Activated CD4-positive, alpha-beta T cell treated with anti-CD3 and anti-CD28 coated beads, Interleukin-2, amount 50 U/mL, for 48 hours (primary cell): ENCODE results near the gene SPRED3.
A peak's percentile ranks its signal among the peaks of the same experiment; 100 is the strongest.
"Not testable (repeated sequence)": the region's sequence is repeated elsewhere in the genome, so short reads cannot be mapped to it uniquely, and the experiment has no call there.

Experiments
- DNase-seq, 2 experiments: peaks; one replicate each; pipeline ENCODE4 v3.0.0-alpha.2; 2020

Gene SPRED3

DNA sequence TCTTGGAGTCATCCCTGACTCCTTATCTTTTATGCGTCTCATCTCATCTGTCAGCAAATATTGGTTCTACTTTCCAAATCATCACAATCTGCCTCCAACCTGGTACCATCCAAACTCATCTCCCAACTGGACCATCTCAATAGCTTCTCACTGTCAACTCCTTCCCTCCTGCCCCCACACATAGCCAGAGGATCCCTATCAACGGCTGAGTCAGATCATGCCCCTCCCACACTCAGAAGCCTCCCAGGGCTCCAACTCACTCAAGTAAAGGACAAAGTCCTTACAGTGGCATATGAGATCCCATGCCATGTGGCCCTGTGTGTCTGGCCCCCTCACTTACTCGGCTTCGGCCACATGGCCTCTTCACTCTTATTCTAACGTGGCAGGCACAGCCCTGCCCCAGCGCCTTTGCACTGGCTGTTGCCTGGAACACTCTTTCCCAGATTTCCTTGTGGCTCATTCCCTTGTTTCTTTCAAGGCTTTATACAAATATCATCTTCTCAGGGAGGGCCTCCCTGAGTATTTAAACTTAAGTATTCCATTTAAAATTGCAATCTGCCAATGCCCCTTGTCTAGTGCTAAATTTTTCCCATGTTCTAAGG, 4.3 kb downstream of the SPRED3 start:
- DNase-seq = peak in 1 of 2 experiments; percentile 41

DNA sequence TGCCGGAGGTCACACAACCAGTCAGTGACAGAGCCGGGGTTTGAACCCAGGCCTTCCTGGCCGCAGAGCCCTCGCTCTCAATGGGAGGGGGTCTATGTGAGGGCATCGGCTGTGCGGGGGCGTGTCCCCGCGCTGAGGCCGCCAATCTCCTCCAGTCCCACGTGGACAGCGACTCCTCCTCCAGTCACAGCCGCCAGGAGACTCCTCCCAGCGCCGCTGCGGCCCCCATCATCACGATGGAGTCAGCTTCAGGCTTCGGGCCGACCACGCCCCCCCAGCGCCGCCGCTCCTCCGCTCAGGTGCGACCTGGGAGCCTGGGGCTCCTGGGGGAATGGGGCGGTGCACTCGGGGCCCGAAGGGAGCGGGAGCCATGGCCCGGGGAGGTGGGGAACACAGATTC, 6.0 kb downstream of the SPRED3 start:
- peak; percentile 83 to 88 for DNase-seq

DNA sequence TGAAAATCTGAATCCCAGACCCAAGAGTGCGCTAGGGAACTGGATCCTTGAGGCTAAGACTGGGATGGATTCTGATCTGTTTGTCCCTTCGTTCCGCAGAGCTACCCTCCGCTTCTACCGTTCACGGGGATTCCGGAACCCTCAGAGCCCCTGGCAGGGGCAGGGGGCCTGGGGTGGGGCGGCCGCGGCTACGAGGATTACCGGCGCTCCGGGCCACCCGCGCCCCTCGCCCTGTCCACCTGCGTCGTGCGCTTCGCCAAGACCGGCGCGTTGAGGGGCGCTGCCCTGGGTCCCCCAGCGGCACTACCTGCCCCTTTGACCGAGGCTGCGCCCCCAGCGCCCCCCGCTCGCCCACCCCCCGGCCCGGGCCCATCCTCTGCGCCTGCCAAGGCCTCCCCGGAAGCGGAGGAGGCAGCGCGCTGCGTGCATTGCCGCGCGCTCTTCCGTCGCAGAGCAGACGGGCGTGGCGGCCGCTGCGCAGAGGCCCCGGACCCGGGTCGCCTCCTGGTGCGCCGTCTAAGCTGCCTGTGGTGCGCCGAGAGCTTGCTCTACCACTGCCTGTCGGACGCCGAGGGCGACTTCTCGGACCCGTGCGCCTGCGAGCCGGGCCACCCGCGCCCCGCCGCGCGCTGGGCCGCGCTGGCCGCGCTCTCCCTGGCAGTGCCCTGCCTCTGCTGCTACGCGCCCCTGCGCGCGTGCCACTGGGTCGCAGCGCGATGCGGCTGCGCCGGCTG, 7.1 kb downstream of the SPRED3 start:
- DNase-seq = peak; percentile 58 to 62

DNA sequence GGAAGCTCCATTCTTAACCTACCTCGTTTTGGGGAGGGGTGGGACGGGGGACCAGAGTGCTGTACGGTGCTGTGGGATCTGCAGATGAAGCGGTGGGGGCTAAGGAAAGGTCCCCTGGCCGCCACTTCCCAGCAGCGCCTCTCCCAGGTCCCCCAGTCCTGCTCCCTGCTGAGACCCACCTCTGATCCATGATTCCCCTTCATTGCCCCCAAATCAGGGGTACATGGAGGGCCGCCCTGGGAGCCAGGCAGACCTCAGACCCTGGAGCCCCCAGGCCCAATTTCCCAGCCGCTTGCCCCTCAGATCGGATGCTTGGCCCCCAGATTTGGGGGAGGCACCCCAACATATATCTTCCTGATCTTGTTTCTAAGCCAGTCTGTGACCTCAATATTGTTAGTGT, 10.6 kb downstream of the SPRED3 start:
- DNase-seq = no peak

DNA sequence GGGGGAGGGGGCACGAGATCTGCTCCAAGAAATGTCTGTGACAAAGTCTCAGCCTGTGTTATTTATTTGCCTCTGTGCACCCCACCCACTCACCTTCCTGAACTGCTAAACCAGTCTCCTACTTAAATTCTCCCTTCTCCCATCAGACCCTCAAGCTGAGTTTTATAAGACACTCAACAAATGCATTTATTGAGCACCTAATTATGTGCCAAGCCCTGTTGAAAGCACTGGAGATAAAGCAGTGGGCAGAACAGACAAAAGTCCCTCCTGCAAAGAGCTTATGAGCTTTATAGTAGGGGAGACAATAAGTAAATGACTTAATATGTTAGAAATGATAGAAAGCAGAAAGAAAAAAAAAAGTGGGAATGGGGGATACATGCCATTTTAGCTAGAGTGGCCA, 11.0 kb downstream of the SPRED3 start:
- no peak for DNase-seq

DNA sequence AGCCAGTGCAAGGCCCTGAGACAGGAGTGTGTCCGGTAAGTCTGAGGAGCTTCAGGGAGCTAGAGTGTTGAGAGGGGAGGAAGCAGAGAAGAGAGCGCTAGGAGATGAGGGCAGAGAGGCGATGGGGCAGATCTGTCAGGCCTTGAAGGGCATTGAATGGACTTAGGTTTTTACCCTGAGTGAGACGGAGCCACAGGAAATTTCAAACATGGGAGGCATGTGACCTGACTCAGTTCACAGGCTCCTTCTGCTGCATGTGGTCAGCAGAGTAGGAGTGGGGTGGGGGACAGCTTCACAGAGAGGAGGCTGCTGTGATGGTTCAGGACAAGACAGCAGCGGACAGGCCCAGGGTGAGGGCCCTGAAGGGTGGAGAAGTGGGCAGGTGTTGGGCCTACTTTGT, 11.9 kb downstream of the SPRED3 start:
- no peak for DNase-seq

DNA sequence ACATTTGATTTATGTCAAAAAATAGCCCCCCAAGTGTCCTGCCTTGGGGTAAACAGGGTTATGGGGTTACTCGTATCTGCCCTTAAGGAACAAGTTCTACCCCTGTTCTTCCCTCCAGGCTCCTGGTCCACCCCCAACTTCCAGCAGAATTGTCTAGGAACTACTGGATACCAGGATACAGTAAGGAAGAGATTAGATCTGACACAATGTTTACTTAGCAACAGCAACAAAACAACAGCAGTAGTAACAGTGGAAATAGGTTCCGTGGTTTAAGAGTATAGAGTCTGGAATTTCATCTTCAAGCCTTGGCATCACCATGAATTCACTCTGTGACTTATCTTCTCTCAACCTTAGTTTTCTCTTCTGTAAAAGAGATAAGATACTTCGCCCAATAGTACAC, 12.7 kb downstream of the SPRED3 start:
- no peak for DNase-seq

DNA sequence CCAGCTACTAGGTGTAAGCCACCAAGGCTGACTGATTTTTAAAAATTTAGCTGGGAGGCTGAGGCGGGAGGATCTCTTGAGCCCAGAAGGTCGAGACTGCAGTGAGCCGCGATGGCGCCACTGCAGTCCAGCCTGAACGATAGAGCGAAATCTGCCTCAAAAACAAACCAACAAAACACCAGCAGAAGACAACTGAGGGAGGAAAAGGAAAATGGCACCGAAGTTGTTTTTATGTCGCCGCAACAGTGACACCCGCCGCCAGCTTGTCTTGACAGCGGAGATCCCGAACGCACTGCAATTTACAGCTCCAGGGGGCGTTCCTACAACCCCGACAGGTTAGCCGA, 14.1 kb downstream of the SPRED3 start:
- DNase-seq = no peak

DNA sequence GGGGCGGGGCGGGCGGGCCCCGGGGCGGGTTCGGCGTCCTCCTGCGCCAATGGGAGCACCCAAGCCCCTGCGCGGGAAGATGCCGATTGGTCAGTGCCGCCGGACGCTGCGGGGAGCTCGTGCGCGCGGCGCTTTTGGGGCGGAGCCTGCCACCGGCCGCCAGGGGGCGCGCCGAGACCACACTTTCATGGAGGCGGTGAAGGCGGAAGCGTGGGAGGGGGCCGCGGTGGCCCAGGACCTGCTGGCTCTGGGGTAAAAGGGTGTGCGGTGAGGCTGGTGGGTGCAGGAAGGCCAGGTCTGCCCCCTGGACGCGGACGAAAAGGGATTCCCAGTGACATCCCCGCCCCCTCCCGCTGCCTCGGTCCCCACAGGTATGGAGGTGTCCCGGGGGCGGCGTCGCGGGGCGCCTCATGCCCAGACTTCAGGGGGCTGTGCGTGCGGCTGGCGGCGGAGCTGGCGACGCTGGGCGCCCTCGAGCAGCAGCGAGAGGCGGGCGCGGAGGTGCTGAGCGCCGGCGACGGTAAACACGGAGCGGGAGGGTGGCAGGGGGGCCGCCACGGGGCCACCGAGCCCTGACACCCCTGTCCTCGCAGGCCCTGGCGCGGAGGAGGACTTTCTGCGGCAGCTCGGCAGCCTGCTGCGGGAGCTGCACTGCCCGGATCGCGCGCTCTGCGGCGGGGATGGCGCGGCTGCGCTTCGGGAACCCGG, 14.6 kb downstream of the SPRED3 start, which contains the start of gene FAM98C:
Gene FAM98C (plus strand): TSS at position 127 of the 708 bp plus-strand sequence. CDS start 61 bp downstream, at position 188.
- peak; percentile 97 for DNase-seq

DNA sequence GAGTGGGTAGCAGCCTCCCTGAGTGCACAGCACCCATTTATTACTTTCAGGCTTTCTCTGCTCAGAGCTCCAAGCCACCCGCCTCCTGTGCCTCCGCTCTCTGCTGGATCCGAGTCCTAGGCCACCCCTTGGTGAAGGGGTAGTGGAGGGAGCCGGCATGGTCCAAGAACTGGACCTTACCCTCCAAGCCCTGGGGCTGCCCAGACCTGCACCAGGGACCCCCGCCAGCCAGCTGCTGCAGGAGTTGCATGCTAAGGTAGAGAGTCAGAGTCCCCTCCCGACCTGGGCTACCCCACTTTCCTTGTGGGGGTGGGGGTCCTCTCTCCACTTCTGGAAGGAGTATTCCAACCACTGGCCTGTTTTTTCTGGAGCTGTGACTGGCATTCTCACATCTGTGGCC, 16.4 kb downstream of the SPRED3 start:
- DNase-seq = no peak

DNA sequence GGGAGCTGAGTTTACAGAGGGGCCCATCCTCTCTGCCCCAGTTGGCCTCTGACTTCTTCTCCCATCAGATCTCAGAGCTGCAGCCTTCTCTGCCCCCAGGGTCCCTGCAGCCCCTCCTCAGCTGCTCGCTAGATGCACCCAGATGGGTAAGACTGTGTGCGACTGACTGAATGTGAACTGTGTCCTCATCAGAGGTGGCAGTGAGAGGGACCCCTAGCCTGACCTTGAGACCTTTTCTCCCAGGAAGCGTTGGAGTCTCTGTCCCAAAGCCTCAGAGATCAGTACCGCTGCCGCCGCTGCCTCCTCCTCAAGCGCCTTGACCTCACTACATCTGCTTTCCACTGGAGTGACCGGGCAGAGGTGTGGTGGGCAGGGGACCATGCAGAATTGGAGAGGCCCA, 16.8 kb downstream of the SPRED3 start:
- DNase-seq = no peak

DNA sequence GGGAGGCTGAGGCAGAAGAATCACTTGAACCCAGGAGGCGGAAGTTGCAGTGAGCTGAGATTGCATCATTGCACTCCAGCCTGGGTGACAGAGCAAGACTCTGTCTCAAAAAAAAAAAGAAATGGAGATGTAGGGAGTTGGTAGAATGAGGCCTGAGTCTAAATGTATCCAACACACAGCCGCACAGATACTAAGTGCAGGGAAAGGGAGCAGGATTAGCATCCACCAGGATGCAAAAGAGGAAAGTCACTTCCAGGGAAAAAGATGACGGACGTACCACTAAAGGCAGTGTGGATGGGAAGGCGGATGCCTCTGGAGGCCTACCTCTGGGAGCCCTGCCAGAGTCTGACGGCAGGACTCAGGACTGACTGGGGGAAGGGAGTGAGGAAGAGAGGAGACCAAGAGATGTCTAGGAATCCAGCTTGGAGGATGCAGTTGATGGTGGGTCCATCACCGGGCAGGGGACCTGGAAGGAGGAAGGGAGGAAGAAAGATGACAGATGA, 21.2 kb downstream of the SPRED3 start:
- no peak for DNase-seq

DNA sequence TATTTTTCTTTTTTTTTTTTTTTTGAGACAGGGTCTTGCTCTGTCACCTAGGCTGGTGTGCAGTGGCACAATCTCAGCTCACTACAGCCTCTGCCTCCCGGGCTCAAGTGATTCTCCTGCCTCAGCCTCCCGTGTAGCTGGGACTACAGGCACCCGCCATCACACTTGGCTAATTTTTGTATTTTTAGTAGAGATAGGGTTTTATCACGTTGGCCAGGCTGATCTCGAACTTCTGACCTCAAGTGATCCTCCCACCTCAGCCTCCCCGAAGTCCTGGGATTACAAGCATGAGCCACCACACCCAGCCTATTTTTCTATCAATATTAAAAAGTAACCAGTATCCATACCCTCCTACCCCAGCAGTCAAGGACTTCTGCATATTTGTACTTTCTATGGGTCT, 21.9 kb downstream of the SPRED3 start:
- not testable (repeated sequence) for DNase-seq

DNA sequence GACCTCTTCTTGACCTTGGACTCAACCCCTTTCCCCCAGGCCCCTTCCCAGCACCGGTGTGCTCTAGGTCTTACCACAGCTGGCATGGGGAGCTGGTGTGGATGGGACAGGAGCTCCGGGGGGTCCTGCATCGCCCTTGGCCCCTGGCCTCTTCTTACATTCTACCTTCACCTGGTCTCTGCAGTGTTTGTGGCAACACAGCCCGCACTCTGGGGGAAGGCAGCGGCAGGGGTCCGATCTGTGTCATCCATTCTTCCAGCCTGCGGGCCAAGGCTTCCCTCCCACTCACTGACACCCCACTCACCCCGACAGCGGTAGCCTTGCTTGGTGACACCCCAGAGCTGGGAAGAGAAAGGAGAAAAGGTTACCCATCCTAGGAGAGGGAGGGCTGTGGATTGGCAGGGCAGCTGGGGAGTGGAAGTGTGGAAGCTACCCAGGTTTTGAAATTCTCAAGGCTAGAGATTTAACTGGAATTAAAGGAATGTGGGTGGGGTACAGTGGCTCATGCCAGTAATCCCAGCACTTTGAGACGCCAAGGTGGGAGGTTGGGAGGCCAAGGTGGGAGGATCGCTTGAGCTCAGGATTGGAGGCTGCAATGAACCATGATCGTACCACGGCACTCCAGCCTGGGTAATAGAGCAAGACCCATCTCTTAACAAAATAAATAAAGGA, 22.7 kb downstream of the SPRED3 start:
- DNase-seq = no peak

DNA sequence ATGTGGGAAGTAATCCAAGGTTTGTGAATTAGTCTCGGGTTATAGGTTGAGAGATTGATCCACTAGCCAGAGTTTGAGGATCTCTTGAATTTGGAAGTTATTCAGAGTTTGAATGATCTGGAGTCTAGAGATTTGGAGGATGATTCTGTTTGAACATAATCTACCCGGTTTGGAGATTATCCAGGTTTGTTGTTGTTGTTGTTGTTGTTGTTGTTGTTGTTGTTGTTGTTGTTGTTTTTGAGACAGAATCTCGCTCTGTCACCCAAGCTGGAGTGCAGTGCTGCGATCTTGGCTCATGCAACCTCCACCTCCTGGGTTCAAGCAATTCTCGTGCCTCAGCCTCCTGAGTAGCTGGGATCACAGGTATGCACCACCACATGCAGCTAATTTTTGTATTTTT, 23.4 kb downstream of the SPRED3 start:
- DNase-seq = not testable (repeated sequence)

DNA sequence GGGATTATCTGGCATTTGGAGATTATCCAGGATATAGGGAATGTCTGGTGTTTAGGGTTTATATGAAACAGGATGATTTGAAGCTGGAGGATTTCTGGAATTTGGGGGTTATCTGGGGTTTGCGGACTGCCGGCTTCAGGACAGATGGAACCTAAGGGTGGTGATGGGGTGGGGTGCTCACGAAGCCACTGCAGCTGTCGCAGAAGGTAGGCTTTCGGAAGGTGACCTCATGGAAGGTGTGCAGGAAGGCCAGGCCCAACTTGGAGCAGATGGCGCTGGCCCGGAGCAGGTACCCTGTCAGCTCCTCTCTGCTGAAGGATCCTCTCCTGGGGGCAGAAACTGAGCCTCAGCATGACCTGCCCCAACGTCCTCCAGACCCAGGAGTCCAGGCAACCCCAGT, 24.0 kb downstream of the SPRED3 start:
- no peak for DNase-seq

DNA sequence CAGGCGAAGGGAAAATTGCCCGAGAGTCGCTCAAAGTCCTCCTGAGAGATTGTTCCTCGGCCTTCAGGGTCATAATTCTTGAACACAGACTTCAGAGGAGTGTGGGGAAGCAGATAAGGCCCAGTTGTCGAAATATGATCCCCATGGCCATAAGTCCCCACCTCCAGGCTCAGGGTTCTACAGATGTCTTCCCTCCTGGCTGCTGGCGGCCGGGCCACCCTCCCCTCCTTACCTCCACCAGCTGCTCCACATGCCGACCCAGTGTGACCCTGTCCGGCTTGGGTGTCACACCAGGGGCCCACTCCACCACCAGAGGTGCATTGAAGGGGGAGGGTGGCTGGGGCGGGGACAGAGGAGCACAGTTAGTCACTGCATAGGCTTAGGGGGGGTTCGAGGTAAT, 24.5 kb downstream of the SPRED3 start:
- DNase-seq = no peak

DNA sequence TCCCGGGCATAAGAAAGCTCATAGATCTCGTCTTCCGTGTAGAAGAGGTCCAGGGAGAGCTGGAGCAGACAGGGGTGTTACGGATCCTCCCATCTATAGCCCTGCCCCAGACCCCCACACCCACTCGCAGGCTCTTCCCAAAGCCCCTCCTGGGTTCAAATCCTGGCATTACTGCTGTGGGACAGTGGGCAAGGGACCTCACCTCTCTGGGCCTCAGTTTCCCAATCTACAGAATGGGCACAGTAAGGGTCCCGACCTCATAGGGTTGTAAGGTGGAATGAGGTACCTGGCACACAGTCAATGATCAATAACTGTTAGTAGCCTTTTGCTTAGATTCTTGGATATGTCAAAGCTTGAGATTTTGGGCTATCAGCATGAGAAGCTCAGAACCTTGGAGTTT, 24.9 kb downstream of the SPRED3 start:
- DNase-seq = no peak

DNA sequence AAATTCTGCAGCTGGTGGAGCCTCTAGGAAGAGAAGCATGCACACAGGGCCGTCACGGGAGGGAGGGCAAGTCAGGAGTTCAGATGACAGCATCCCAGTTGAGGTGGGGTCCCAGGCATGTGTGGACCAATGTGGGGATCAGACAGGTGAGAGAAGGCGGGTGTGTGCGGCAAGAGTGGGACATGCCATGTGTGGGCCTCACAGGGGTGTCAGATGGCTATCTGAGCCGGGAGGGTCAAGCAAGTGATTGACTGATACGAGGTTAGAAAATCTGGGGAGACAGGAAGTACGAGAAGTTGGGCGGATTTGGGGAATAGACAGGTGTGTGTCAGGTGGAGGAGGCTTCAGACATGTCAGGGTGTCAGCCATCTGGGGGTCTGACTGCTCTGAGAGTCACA, 28.6 kb downstream of the SPRED3 start:
- no peak for DNase-seq

DNA sequence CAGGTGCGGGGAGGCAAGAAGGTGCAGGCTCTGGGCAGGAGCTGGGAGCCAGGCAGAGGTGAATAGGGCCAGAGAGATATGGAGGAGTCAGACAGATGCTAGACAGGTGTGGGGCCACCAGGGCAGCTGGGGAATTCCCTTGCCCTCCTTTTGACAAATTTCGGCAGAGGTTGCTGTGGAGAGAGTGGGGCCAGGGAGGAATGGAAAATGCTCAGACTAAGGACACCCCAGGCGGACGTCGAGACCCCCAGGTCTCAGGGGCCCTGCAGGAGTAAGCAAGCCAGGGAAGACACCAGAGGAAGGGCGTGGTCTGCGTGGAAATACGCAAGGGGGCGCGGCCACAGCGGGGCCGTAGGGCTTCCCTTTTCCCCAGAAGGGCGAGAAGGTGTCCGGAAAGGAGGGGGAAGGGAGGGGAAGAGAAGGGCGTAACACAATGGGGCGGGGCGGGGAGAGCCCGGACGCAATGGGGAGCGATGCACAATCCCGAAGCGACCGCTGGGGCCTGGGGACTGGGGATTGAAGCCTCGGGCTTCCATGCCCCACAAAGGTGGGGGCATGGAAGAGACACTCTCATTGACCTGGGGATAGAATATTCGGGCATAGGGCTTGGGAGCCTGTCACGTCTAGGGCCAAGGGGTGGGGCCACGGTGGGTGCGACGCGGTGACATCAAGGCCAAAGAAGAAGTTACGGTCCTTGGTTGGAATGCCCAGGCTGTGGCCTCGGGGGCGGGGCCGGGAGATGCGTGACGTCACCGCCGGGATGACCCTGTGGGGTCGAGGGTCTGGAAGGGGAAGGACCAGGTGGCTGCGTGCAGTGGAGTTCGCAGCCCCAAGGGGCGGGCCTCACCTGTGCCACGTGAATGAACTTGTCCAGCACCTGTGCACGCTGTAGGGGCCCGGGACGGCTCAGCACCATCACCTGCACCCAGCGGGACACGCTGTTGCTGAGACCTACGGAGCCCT, 29.3 kb downstream of the SPRED3 start:
- DNase-seq = peak; percentile 74 to 82

DNA sequence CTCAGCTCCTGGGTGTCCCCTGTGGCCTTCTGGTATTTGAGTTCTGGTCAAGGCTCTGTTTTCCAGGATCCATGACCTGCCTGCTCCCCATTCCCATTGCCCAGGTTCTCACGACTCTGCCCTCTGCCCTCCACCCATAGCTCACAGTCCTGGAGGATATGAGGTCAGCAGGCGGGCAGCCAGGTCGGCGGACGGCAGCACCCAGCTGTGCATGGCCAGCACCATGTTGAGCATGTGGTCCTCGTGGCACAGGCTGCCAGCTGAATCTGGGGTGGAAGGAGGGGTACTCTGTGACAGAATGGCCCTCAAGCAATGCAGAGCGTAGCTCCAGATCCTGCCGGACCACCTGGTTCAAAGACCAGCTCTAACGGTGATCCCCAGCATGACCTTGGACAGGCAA, 32.4 kb downstream of the SPRED3 start:
- no peak for DNase-seq

DNA sequence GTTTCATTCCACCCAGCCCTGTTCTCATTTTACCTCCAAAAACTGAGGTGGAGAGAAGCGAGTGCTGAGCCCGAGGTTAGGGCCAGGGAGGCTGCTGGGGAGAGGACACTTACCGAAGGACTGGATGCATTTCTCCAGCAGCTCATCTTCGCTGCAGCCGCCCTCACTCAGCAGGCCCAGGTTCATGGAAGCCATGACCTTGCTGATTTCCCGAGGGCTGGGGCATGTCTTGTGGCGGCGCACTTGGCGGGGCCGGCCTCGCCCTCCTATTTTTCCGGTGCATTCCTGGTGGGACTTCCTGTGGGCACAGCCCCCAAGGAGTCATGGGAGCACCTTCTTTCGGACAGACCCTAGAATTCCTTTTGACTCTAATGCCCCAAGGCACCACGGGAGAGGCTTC, 33.4 kb downstream of the SPRED3 start:
- DNase-seq = no peak
